Immature natural killer cell (primary cell): Measurements from ENCODE around the gene RNF6. TPM values are rescaled to one million over a fixed set of nuclear protein-coding genes. Genes with fewer than 3 reads are reported as not detected.

ENCODE experiments used
- DNase-seq, 3 donors: peaks; one replicate each; pipeline ENCODE4 v3.0.0; 2022; ENCODE audit warnings: mixed read lengths in 1 of 3
- H3K27ac Mint-ChIP-seq, 6 donors: one replicate each; pipeline ENCODE4 v1.8.0; 2020; ENCODE audit warnings: mixed read lengths in 6 of 6, mild to moderate bottlenecking in 5 of 6, inconsistent platforms in 4 of 6, moderate library complexity in 3 of 6
- H3K27me3 Mint-ChIP-seq, 3 donors: one replicate each; pipeline ENCODE4 v1.8.0; 2020 to 2021; ENCODE audit warnings: low read depth in 3 of 3, mild to moderate bottlenecking in 3 of 3, mixed read lengths in 3 of 3, moderate library complexity in 3 of 3, inconsistent platforms in 1 of 3
- H3K36me3 Mint-ChIP-seq, 3 donors: one replicate each; pipeline ENCODE4 v1.8.0; 2020; ENCODE audit warnings: mixed read lengths in 3 of 3, inconsistent platforms in 2 of 3, mild to moderate bottlenecking in 2 of 3
- H3K4me1 Mint-ChIP-seq, 2 donors: one replicate each; pipeline ENCODE4 v1.8.0; 2020; ENCODE audit warnings: inconsistent platforms in 2 of 2, mild to moderate bottlenecking in 2 of 2, mixed read lengths in 2 of 2, moderate library complexity in 1 of 2
- H3K4me3 Mint-ChIP-seq, 5 donors: one replicate each; pipeline ENCODE4 v1.8.0; 2020; ENCODE audit warnings: mild to moderate bottlenecking in 5 of 5, mixed read lengths in 5 of 5, inconsistent platforms in 3 of 5, moderate library complexity in 3 of 5
- H3K9me3 Mint-ChIP-seq, 6 donors: one replicate each; pipeline ENCODE4 v1.8.0; 2020; ENCODE audit warnings: mild to moderate bottlenecking in 6 of 6, mixed read lengths in 6 of 6, inconsistent platforms in 4 of 6, moderate library complexity in 3 of 6
- polyA plus RNA-seq, 3 donors: library from polyadenylated mRNA; unstranded; fragments of 300-500 nt; fragmentation: Illumina TruSeq; gene quantifications; one replicate each; pipeline ENCODE4 v1.2.3, GENCODE V29; 2021

RNF6 gene
- polyA plus RNA-seq, 3 donors from 2014 or later, result 23.0 to 53.1 (median 31.2) TPM

- no peak overlapping the region for H3K27ac Mint-ChIP-seq
- DNase-seq, result no peak
- H3K36me3 Mint-ChIP-seq, result no peaks in the 10 kb centered on the region
- H3K9me3 Mint-ChIP-seq, result no peaks in the 10 kb centered on the region
- H3K4me1 Mint-ChIP-seq, result peaks cover 0 to under 1% of the 10 kb centered on the region in 2 donors
- H3K27me3 Mint-ChIP-seq, result peaks cover 2 to 8% (median 2%) of the 10 kb centered on the region in 3 donors
- H3K4me3 Mint-ChIP-seq, result no peak overlapping the region
Observed at GRCh38 chr13:26247608-26248007, 25.5 kb upstream of the RNF6 start.

DNA sequence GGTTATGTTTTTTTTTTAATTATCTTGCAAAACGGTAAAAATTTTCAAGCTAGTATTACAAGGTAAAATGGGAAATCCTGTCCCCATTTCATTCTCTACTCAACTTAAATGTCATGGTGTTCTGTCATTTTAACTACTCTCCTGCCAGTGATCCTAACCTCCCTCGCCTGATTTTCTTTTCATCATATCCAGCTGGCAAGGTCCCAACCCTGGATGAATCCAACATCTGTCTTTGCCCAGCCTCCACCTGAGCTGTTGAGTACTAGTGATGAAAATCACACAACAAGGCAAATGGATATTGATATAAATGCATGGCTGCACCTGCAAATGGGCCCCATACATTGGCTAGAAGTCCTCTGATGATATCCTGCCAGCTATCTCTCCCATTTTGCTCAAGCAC lies 24.9 kb upstream of the RNF6 start:
- Mint-ChIP-seq H3K27me3 (peaks cover 2 to 10% (median 2%) of the 10 kb centered on the region in 3 donors), H3K4me3 (no peak overlapping the region), H3K4me1 (no peaks in the 10 kb centered on the region), H3K36me3 (peaks cover 0 to 4% (median 0%) of the 10 kb centered on the region in 3 donors), H3K9me3 (no peaks in the 10 kb centered on the region), H3K27ac (no peak overlapping the region)
- DNase-seq, result no peak

DNA sequence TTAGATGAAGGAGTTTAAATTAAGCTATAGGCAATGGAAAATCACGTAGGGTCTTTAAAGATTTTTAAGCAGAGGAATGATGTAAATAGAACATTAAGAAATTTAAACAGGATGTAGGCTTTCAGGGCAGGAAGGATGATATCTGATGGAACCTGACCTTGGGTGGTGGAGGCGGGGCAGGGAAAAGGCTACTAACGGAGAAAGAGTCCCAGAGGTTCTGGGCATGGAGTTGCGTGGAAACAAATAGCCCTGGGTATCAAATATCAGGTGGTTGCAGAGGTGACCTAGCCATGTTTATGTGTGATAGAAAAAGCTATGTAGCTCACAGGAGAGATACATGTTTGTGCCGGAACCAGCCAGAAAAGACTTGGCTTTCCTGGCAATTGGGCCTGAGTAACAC lies 24.0 kb upstream of the RNF6 start:
- DNase-seq, result no peak
- no peak overlapping the region for H3K4me3 Mint-ChIP-seq
- peaks cover 2 to 12% (median 2%) of the 10 kb centered on the region in 3 donors for H3K27me3 Mint-ChIP-seq
- no peaks in the 10 kb centered on the region for H3K4me1 Mint-ChIP-seq
- H3K9me3 Mint-ChIP-seq, result no peaks in the 10 kb centered on the region
- peaks cover 0 to 4% (median 0%) of the 10 kb centered on the region in 3 donors for H3K36me3 Mint-ChIP-seq
- H3K27ac Mint-ChIP-seq, result no peak overlapping the region

DNA sequence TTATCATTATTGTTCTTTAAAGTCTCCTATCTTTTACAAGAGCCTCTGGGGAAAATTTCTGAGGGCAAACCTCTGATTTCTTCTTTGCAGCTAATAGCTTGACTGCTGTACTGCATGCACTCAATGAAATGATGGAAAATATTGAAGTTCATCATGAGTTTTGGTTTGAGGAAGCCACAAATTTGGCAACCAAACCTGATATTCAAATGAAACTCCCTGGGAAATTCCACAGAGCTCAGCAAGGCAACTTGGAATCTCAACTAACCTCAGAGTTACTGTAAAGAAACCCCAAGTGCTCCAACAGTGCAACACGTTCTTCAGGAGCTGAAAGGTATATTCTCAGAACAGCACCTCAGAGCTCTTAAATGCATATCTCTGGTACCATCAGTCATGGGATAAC lies 14.2 kb upstream of the RNF6 start:
- no peak for DNase-seq
- Mint-ChIP-seq H3K4me3 (no peak overlapping the region), H3K4me1 (no peaks in the 10 kb centered on the region), H3K27me3 (peaks cover 0 to 2% (median 0%) of the 10 kb centered on the region in 3 donors), H3K9me3 (peaks cover 0 to 1% (median 0%) of the 10 kb centered on the region in 6 donors), H3K27ac (no peak overlapping the region), H3K36me3 (no peaks in the 10 kb centered on the region)

DNA sequence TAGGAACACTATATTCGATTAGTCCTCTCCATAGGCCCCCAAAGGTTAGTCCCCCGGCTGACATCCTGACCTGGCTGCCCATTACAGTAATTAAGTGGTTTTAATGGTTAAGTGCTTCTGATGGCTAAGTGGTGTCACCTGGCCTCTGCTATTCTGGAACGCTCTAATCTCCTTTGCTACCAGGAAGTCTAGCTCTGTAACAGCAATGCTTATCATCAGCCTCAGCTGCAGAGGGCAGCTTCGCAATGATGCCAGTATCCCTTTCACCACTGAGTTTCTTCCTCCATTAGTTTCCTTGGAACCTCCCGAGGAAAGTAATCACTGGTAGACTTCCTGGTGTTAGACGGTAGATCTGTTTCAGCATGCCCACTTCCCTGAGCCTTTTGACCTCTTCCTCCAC lies 8.6 kb upstream of the RNF6 start:
- Mint-ChIP-seq H3K9me3 (no peaks in the 10 kb centered on the region), H3K36me3 (no peaks in the 10 kb centered on the region), H3K4me3 (no peak overlapping the region), H3K27me3 (peaks cover 0 to 4% (median 3%) of the 10 kb centered on the region in 3 donors), H3K27ac (no peak overlapping the region), H3K4me1 (no peaks in the 10 kb centered on the region)
- no peak for DNase-seq

- Mint-ChIP-seq H3K9me3 (no peaks in the 10 kb centered on the region), H3K4me3 (no peak overlapping the region), H3K27me3 (peaks cover 0 to 4% (median 3%) of the 10 kb centered on the region in 3 donors), H3K36me3 (no peaks in the 10 kb centered on the region), H3K27ac (no peak overlapping the region), H3K4me1 (no peaks in the 10 kb centered on the region)
- DNase-seq, result no peak
Observed at GRCh38 chr13:26229080-26229615, 7.0 kb upstream of the RNF6 start.

DNA sequence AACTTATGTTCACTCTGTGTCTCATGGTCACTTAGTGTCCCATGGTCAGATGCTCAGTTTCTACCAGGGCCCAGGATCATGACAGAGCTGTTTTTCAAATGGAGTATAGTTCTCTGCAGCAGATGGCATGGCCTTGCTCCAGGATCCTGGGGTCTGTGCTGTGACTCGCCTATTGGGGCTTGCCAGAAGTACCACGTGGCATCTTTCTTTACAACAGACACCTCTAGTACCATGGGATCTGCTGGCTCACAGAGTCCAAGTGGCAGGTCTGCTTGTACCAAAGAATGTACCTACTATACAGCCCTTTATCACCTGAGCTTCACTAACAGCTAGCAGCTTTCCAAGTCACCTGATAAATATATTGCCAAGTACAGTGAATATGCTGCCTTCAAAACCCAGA lies 6.0 kb upstream of the RNF6 start:
- Mint-ChIP-seq H3K27me3 (peaks cover 0 to 6% (median 4%) of the 10 kb centered on the region in 3 donors), H3K36me3 (no peaks in the 10 kb centered on the region), H3K27ac (no peak overlapping the region), H3K4me3 (no peak overlapping the region), H3K9me3 (no peaks in the 10 kb centered on the region), H3K4me1 (peaks cover 4 to 6% of the 10 kb centered on the region in 2 donors)
- no peak for DNase-seq

DNA sequence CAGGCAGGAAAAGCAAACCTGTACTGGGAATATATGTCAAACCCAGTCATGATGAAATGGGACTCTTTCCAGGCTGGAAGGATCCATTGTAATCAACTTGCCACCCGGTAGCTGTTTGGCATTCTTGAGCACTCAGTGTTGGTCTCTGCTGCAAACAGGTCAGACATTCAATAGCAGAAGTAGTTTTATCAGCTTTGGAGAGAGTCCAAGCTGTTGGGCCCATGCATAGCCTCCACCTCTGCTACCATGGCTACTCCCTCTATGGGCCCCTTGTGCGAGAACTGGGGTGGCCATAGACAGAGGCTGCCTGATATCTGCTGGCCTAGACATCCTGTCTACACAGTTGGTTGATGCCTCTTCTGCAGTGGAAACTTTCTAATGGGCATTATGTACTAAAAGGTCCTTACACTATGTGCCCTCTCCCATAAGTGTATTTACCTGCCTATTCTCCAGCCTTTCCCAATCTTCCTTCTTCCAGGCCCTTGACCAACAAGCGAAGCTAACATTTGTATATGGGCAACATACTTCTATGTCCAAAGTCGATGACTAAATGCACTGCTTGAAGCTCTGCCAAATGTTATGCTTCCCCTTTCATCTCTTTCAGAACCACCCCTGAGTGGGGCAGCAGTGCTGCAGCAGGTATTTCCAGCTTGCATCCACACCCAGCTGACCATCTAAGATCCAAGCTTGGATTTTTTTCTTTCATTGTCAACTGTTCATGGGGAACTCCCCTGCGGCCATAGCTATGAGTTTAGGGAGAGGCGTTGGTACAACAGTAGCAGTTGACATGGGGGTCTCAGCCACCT lies 5.3 kb upstream of the RNF6 start:
- peaks cover 2 to 7% (median 6%) of the 10 kb centered on the region in 3 donors for H3K27me3 Mint-ChIP-seq
- H3K27ac Mint-ChIP-seq, result no peak overlapping the region
- H3K4me3 Mint-ChIP-seq, result no peak overlapping the region
- DNase-seq, result no peak
- H3K4me1 Mint-ChIP-seq, result peaks cover 11 to 13% of the 10 kb centered on the region in 2 donors
- no peaks in the 10 kb centered on the region for H3K36me3 Mint-ChIP-seq
- H3K9me3 Mint-ChIP-seq, result no peaks in the 10 kb centered on the region

- Mint-ChIP-seq H3K27ac (no peak overlapping the region), H3K4me3 (no peak overlapping the region), H3K4me1 (peaks cover 19 to 24% of the 10 kb centered on the region in 2 donors), H3K9me3 (no peaks in the 10 kb centered on the region), H3K36me3 (peaks cover 0 to 3% (median 0%) of the 10 kb centered on the region in 3 donors), H3K27me3 (peaks cover 9 to 16% (median 14%) of the 10 kb centered on the region in 3 donors)
- no peak for DNase-seq
Observed at GRCh38 chr13:26225896-26226617, 3.9 kb upstream of the RNF6 start.

- Mint-ChIP-seq H3K27ac (peak overlapping the region; percentile 91 to 100 (median 99)), H3K4me3 (peak overlapping the region; percentile 95 to 100 (median 100)), H3K36me3 (peaks cover 0 to 20% (median 14%) of the 10 kb centered on the region in 3 donors), H3K9me3 (no peaks in the 10 kb centered on the region), H3K27me3 (peaks cover 9 to 13% (median 12%) of the 10 kb centered on the region in 3 donors), H3K4me1 (peaks cover 36 to 53% of the 10 kb centered on the region in 2 donors)
- no peak for DNase-seq
Observed at GRCh38 chr13:26222520-26223046, 469 bp upstream of the RNF6 start.

DNA sequence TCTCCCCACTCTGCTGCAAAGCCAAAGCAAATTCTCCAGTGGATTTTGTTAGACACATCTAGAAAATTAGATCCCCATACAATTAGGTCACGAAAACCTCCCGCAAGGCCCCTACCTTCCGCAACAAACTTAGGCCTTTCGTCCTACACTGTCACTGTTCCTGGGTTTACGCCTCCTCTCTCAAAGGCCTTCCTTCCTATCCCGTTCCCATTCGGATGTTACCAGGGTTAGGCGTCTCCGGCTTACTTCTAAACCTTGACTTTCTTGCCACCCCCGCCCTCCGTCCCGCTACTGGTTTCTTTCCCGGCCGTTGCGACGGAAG lies 754 bp downstream of the RNF6 start:
- DNase-seq, result no peak
- H3K9me3 Mint-ChIP-seq, result no peaks in the 10 kb centered on the region

GRCh38 chr13:26220575-26220974 lies 1.5 kb downstream of the RNF6 start:
- Mint-ChIP-seq H3K27ac (peak overlapping the region in 4 of 6 donors; percentile 7 to 55 (median 31)), H3K36me3 (peaks cover 0 to 27% (median 21%) of the 10 kb centered on the region in 3 donors), H3K27me3 (peaks cover 9 to 13% (median 10%) of the 10 kb centered on the region in 3 donors), H3K9me3 (no peaks in the 10 kb centered on the region), H3K4me3 (peak overlapping the region; percentile 63 to 100 (median 100)), H3K4me1 (peaks cover 38 to 61% of the 10 kb centered on the region in 2 donors)
- no peak for DNase-seq

More for the DNA sequence above, 754 bp downstream of the RNF6 start:
- Mint-ChIP-seq H3K36me3 (peaks cover 0 to 27% (median 21%) of the 10 kb centered on the region in 3 donors), H3K4me1 (peaks cover 38 to 61% of the 10 kb centered on the region in 2 donors), H3K4me3 (peak overlapping the region; percentile 95 to 100 (median 100)), H3K27me3 (peaks cover 9 to 13% (median 12%) of the 10 kb centered on the region in 3 donors), H3K27ac (peak overlapping the region; percentile 91 to 100 (median 99))

DNA sequence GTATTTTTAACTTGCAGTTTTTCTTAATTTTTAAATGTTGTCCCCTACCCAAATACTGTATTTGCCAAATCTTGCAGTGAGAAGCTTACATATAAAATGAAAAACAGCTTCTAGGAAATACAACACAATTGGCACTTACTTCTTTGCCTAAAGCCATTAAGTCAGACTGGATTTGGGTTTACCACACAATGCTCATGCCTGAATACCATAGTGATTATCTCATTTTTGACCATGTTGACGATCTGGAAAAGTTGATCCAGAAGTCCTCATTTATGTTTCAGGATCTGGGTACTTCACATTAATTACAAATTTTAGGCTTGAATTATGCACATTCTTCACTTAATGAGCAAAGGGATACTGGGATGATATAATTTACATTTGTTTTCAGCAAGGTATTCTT lies 2.4 kb downstream of the RNF6 start:
- Mint-ChIP-seq H3K4me3 (peak overlapping the region in 4 of 5 donors; percentile 63 to 100 (median 98)), H3K4me1 (peaks cover 38 to 66% of the 10 kb centered on the region in 2 donors), H3K27me3 (peaks cover 9 to 13% (median 10%) of the 10 kb centered on the region in 3 donors), H3K36me3 (peaks cover 3 to 34% (median 27%) of the 10 kb centered on the region in 3 donors), H3K27ac (peak overlapping the region in 4 of 6 donors; percentile 18 to 56 (median 28)), H3K9me3 (no peaks in the 10 kb centered on the region)
- no peak for DNase-seq
